ENCODE measurements around the gene STMN3. TPM values are rescaled to one million over a fixed set of nuclear protein-coding genes. Genes with fewer than 3 reads are reported as not detected.
"Not testable (repeated sequence)": the region's sequence is repeated elsewhere in the genome, so short reads cannot be mapped to it uniquely, and the experiment has no call there.

The STMN3 gene
- total RNA-seq, 6 donors from 2014 or later, result 2.1 to 16.5 (median 9.1) TPM

- peaks cover 0 to 48% (median 30%) of the 10 kb centered on the region in 4 donors for H3K36me3 ChIP-seq
- H3K9me3 ChIP-seq; H3K27me3 ChIP-seq; H3K27ac ChIP-seq; H3K4me1 ChIP-seq; ATAC-seq (ENCODE audit: low FRiP score in 2 of 2); H3K4me3 ChIP-seq: not testable (repeated sequence)
- TF ChIP-seq CTCF (IDR thresholded peaks at IDR 0.05), result peak in 3 of 6 experiments; percentile 39 to 67 (median 64)
- 82 to 84% methylated on average over 16 to 18 of the region's 18 CpGs for whole genome bisulfite sequencing, 2 donors
- DNase-seq, result peak in 1 of 2 donors; percentile 38
Observed at GRCh38 chr20:63613863-63614594, 39.2 kb downstream of the STMN3 start.

GRCh38 chr20:63612276-63612931 lies 40.8 kb downstream of the STMN3 start:
- Histone ChIP-seq H3K9me3 (no peaks in the 10 kb centered on the region), H3K27me3 (no peaks in the 10 kb centered on the region), H3K36me3 (peaks cover 0 to 31% (median 18%) of the 10 kb centered on the region in 4 donors), H3K4me3 (no peak overlapping the region), H3K4me1 (no peaks in the 10 kb centered on the region), H3K27ac (peak overlapping the region in 2 of 4 donors; percentile 21 to 42)
- DNase-seq (peak in 1 of 2 donors; percentile 40), ATAC-seq (ENCODE audit: low FRiP score in 2 of 2) (peak; percentile 46 to 80)
- WGBS, 2 donors, result 72 to 75% methylated on average over 18 to 20 of the region's 20 CpGs
- TF ChIP-seq CTCF (IDR thresholded peaks at IDR 0.05) (no peak), POLR2AphosphoS5 (IDR thresholded peaks at IDR 0.05) (peak in 1 of 2 donors; percentile 16), POLR2A (IDR thresholded peaks at IDR 0.05) (no peak)

- 91 to 94% methylated on average over 6 to 10 of the region's 10 CpGs for WGBS, 2 donors
- ATAC-seq (ENCODE audit: low FRiP score in 2 of 2) (no peak), DNase-seq (no peak)
- Histone ChIP-seq H3K27ac (no peak overlapping the region), H3K9me3 (no peaks in the 10 kb centered on the region), H3K4me1 (peaks cover 0 to 2% (median under 1%) of the 10 kb centered on the region in 4 donors), H3K27me3 (no peaks in the 10 kb centered on the region), H3K4me3 (no peak overlapping the region), H3K36me3 (peaks cover 0 to 24% (median 11%) of the 10 kb centered on the region in 4 donors)
- no peak for TF ChIP-seq POLR2A (IDR thresholded peaks at IDR 0.05)
- no peak for TF ChIP-seq CTCF (IDR thresholded peaks at IDR 0.05)
- no peak for TF ChIP-seq POLR2AphosphoS5 (IDR thresholded peaks at IDR 0.05)
- TF ChIP-seq EP300 (IDR thresholded peaks at IDR 0.05), result no peak
Observed at GRCh38 chr20:63611646-63612045, 41.6 kb downstream of the STMN3 start.

- ATAC-seq (ENCODE audit: low FRiP score in 2 of 2), result no peak
Observed at GRCh38 chr20:63610581-63611435, 42.4 kb downstream of the STMN3 start.

More at GRCh38 chr20:63610581-63611435, 42.4 kb downstream of the STMN3 start:
- no peaks in the 10 kb centered on the region for H3K9me3 ChIP-seq
- H3K27ac ChIP-seq, result no peak overlapping the region
- no peaks in the 10 kb centered on the region for H3K27me3 ChIP-seq
- no peak for TF ChIP-seq POLR2A (IDR thresholded peaks at IDR 0.05)
- no peak for TF ChIP-seq POLR2AphosphoS5 (IDR thresholded peaks at IDR 0.05)
- no peak for TF ChIP-seq EP300 (IDR thresholded peaks at IDR 0.05)
- TF ChIP-seq CTCF (IDR thresholded peaks at IDR 0.05), result no peak
- no peak for DNase-seq
- 88 to 90% methylated on average over 10 to 15 of the region's 17 CpGs for WGBS, 2 donors
- H3K4me3 ChIP-seq, result no peak overlapping the region
- H3K4me1 ChIP-seq, result peaks cover 0 to 7% (median 2%) of the 10 kb centered on the region in 4 donors
- H3K36me3 ChIP-seq, result peaks cover 0 to 16% (median 5%) of the 10 kb centered on the region in 4 donors
